ENCODE results near the gene ACBD4.
"Not testable (repeated sequence)": the region's sequence is repeated elsewhere in the genome, so short reads cannot be mapped to it uniquely, and the experiment has no call there.

ACBD4 gene

GRCh38 chr17:45121055-45121454, 14.4 kb upstream of the ACBD4 start:
- no peak for DNase-seq

GRCh38 chr17:45123076-45123770, 12.3 kb upstream of the ACBD4 start:
- no peak for DNase-seq

GRCh38 chr17:45123930-45124796, 11.3 kb upstream of the ACBD4 start:
- DNase-seq: no peak

GRCh38 chr17:45124797-45125122, 10.7 kb upstream of the ACBD4 start:
- DNase-seq: not testable (repeated sequence)

- DNase-seq: no peak
These were observed 10.0 kb upstream of the ACBD4 start for GRCh38 chr17:45125509-45125908.

- no peak for DNase-seq
These were observed 8.3 kb upstream of the ACBD4 start for GRCh38 chr17:45127207-45127547.

- no peak for DNase-seq
These were observed 7.8 kb upstream of the ACBD4 start for GRCh38 chr17:45127548-45128300.

GRCh38 chr17:45128331-45128730, 7.2 kb upstream of the ACBD4 start:
- no peak for DNase-seq

GRCh38 chr17:45128989-45129388, 6.5 kb upstream of the ACBD4 start:
- no peak for DNase-seq

- no peak for DNase-seq
These were observed 6.0 kb upstream of the ACBD4 start for GRCh38 chr17:45129426-45129939.

GRCh38 chr17:45129940-45130680, 5.4 kb upstream of the ACBD4 start:
- no peak for DNase-seq

GRCh38 chr17:45130681-45131615, 4.5 kb upstream of the ACBD4 start:
- no peak for DNase-seq

GRCh38 chr17:45131616-45132319, 3.7 kb upstream of the ACBD4 start:
- DNase-seq: no peak

- no peak for DNase-seq
These were observed 3.2 kb upstream of the ACBD4 start, which contains the start of gene PLCD3 for GRCh38 chr17:45132320-45132571. Gene PLCD3, minus strand, starts transcription at chr17:45132515. Its CDS starts 105 bp downstream, at chr17:45132410.

GRCh38 chr17:45132572-45133463, 2.7 kb upstream of the ACBD4 start:
- peak; percentile 70 for DNase-seq

- no peak for DNase-seq
These were observed 698 bp downstream of the ACBD4 start for GRCh38 chr17:45135978-45136791.

GRCh38 chr17:45136846-45137560, 1.5 kb downstream of the ACBD4 start:
- no peak for DNase-seq

GRCh38 chr17:45137561-45138305, 2.2 kb downstream of the ACBD4 start:
- no peak for DNase-seq
